GM19455 (cell line): Measurements from ENCODE around the gene KIDINS220.

Source experiments
- ATAC-seq: cut with Tn5 transposase; IDR thresholded peaks from one replicate; pipeline ENCODE4 v1.9.1; 2021; ENCODE audit not compliant: unreplicated experiment

Gene KIDINS220

DNA sequence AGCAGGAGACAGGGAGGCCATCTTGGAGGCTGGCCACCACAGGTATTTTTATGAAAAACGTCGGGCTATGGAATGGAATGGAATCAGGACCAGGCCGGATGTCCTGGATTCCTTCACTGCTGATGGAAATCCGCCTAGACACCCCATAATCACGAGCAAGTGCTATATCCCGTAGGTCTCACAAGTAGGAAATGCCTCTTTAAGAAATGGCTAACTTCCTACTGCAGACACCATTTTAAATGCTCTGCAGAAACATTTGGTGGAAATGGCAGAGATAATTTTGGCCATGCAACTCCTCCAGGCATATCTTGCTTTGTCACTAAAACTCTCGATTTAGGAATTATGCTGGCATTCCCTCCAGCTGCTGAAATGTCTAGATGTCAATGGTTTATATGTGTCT lies 137.6 kb downstream of the KIDINS220 start:
- no peak for ATAC-seq

DNA sequence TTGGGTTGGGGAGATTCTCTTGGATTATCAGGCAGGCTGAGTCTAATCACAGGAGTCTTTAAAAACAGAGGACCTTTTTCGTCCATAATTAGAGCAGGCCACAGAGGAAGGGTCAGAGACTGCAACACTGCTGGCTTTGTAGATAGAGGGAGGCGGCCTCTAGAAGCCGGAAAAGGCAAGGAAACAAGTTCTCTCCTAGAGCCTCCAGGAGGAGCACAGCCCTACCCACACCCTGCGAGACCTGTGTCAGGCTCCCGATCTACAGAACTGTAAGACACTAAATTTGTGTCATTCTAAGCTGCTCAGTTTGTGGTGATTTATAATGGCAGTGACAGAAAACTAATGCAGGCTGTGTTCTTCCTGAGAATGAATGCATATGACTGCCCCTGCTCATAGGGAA lies 140.2 kb downstream of the KIDINS220 start:
- ATAC-seq: no peak

DNA sequence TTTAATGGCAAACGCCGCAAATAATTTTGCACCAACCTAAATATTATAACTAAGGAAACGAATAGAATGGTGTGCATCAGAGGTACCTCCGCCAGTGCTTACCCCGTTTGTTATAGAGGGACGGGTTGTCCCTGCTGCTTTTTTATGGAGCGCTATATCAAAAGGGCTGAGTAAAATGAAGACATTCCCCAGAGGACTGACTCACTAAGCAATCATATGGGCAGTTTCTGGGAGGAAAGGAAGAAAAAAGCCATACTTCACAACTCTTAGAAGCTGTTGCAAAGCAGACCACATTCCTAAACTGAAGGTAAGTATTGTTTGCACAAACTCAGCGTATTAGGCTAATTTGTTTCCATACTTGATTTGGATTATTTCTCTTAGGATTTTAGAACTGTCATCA lies 142.7 kb downstream of the KIDINS220 start:
- no peak for ATAC-seq

DNA sequence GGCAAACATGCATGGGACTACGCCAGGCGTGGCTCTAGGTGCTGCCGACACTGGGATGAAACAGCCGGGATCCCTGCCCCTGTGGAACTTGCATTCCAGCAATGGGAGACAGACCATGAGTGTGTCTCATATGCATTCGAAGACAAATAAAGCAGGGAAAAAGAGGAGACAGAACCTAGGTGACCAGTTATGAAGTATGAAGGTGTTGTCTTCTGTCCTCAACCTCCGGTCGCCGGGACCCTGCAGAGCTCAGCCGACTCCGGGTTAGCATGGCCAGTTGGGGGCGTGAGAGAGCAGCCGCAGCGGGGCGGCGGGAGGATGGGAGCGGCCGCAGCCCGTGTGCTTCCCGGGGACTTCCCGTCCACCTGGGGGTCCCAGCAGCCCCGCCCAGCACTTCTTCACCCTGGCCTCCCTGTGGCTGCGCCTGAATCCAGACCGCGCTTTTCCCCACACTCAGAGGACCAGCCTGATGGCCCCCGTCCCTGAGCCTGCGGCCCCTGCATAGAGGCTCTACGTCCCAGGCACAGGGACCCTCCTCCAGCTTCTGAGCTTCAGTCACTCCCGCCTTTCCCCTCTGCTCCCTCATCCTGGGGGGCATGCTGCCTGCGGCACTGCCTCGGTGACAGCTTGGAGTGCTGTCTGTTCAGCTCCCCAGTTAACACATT lies 144.1 kb downstream of the KIDINS220 start:
- ATAC-seq: no peak

DNA sequence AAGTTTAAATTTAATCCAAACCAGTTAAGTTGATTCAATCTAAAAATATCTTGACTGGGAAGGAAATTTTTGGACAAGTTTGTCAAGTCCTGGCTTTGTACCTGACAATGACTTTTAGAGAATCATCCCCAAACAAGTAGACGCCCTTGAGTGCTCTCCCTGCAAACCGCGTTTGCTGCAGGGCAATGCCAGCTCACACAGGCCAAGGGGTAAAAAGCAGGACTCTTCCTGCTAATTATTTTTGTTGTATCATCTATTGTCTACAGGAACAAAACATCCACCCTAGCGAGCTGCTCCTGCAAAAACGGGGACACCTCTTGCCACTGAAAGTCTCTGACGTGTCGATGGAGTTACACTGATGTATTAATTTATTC lies 144.6 kb downstream of the KIDINS220 start:
- ATAC-seq: no peak

DNA sequence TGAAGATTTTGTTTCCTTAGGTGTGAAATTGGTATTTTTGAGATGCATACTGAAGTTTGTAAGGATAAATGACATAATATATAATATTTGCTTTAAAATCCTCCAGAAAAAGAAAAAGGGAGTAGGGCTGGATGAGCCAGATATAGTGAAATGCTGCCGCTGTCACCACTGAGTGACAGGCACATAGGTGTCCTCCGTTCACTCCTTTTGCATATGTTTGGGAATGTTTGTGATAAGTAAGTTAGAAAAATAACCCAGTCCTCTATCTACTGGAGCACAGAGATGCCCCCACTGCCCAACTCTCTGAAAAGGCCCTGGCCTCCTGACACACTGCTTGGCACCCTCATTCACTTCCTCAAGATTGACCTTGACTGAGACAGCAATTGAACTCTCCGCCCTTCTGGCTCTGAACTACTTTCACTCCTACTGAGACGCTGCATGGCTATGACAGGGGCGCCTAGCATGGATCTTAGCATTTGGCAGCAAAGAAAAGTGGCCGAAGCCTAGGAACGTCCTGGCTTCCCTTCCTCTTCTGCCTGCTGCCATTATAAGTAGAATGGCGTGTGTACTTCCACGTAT lies 145.5 kb downstream of the KIDINS220 start:
- ATAC-seq: no peak

DNA sequence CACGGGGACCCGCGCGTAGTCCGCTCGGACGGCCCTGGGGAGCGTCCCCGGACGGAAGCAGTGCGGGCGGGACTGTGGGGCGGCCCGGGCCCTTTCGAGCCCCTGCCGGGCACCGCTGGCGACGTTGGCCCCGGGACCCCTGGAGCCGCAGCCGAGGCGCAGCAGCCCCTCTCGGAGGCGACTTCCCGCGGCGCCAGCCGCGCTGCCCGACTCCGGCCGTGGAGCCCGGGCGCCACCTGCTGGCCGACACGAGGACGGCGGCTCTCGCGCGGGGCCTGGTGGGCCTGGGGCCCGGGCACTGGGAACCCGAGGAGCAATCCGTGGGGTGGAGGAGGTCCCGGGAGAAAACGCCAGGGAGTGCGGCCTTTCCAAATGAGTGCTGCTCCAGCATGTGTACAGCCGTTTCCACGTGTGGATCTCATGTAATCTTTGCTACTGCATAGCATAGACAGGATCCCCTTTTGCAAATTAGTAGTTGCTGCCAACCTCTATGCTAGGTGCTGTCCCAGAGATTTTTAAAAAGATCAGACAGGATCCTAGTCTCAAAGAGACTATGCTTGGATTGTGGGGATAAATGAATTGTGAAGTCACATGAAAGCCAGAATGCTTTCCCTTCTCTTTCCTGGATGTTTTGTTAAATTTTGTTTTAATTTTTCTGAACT lies 151.6 kb downstream of the KIDINS220 start:
- peak; percentile 24 for ATAC-seq

DNA sequence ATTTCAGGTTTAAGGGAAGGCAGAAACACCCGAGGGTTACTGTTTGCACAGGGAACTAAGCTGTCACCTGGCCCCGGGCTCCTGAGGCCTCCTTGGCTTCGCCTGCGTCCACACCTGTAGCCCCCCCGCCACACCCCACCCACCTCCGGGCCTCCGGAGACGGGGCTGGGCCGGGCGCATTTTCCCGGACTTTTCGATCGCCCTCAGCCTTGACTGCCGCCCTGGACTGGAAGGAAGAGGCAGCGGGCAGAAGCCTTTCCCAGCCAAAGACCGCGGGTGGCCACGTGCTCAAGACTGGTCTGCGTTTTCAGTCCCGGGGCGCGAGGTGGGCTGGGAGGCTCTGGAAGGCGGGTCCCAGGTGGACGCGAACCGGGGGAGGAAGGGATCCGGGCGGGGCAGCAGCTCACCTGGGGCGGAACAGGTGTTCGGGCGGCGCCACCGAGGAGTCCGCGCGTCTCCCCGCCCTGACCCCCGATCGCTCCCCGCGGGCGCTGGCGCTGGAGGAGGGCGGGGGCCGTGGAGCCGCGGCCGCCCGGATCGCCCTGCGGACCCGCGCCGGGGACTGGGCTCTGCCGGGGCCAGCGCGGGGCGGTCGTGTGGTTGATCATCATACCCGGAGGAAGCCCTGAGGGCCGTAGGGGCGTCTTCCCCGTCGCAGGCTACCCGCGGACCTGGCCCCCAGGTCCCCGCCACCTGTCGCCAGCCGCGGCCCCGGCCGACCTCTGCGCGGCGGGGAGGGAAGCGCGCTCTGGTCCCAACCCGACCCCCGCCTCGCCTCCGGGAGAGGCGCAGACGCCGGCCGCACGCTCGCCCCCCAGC lies 152.3 kb downstream of the KIDINS220 start:
- ATAC-seq: no peak

DNA sequence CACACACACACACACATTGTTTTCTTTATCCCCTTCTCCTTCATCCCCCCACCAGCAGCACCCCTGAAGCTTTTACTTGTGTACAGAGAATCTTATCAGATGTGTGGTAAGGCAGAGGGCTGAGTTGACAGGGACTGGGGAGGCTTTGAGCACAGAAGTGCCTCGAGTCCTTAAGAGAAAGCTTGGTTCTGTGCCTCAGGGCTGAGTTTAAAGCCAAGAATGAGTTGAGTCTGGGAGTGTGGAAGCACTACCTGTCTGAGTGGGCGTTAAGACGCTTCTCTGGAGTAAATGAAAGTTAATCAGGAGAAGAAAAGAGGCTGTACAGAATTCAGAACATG lies 152.9 kb downstream of the KIDINS220 start:
- ATAC-seq: no peak

DNA sequence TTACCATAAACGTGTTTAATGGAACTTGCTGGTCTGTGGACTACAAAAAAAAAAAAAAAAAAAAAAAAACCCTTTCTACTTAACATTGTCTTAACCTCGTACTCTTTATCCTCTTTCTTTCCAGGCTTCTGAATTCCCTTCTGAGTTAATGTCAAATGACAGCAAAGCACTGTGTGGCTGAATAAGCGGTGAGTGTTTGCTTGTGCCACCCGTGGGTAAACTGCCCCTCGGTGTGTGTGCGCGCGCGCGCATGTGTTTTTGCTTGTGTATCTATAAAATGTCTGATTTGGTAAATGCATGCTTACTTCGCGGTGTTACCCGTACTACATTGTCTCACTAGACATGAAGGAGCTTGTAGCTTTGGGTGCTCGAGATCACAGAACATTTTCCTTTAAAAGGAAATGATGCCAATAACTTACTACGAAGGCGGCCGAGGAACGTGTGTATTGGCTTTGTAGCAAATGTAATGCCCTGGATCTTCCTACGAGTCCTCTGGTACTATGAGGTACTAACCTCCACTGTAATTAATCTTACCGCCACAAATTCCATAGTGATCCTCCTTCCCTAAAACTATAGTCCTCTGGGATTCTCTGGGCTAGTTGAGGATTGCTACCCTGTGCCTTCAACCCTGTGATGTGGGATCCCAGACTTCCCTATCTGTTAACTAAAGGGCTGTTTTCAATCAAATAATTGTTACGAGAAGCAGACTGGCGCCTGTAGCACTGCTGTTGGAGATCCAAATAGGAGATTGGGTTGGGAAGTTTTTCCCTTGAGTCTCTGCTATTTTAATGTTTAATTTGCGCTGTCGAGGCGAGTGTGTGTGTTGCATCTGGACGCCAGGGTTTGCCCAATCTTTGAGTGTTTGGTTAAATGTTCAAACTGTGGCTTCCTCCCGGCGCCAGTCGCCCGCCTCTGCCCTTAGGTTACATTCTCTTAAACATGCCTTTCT lies 154.4 kb downstream of the KIDINS220 start:
- ATAC-seq: no peak

DNA sequence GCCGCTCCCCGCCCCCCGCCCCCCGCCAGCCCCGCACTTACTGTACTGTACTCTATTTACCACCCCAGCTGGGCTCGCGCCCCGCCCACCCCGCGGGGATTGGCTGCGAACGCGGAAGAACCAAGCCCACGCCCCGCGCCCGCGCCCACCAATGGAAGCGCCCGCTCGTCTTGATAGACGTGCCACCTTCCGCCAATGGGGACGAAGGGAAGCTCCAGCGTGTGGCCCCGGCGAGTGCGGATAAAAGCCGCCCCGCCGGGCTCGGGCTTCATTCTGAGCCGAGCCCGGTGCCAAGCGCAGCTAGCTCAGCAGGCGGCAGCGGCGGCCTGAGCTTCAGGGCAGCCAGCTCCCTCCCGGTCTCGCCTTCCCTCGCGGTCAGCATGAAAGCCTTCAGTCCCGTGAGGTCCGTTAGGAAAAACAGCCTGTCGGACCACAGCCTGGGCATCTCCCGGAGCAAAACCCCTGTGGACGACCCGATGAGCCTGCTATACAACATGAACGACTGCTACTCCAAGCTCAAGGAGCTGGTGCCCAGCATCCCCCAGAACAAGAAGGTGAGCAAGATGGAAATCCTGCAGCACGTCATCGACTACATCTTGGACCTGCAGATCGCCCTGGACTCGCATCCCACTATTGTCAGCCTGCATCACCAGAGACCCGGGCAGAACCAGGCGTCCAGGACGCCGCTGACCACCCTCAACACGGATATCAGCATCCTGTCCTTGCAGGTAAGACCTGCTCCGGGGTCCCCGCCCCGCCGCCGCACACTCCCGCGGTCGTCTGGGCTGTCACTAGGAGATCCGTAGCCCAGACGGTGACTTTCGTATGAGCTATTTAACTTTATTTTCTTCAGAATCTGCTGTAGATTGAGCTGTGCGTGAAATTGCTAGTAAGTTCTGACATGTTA lies 155.4 kb downstream of the KIDINS220 start, which contains the start of gene ID2:
Gene ID2, plus strand, starts transcription at position 271 of the 907 bp plus-strand sequence. Its CDS starts 110 bp downstream, at position 381.
- peak; percentile 61 for ATAC-seq

DNA sequence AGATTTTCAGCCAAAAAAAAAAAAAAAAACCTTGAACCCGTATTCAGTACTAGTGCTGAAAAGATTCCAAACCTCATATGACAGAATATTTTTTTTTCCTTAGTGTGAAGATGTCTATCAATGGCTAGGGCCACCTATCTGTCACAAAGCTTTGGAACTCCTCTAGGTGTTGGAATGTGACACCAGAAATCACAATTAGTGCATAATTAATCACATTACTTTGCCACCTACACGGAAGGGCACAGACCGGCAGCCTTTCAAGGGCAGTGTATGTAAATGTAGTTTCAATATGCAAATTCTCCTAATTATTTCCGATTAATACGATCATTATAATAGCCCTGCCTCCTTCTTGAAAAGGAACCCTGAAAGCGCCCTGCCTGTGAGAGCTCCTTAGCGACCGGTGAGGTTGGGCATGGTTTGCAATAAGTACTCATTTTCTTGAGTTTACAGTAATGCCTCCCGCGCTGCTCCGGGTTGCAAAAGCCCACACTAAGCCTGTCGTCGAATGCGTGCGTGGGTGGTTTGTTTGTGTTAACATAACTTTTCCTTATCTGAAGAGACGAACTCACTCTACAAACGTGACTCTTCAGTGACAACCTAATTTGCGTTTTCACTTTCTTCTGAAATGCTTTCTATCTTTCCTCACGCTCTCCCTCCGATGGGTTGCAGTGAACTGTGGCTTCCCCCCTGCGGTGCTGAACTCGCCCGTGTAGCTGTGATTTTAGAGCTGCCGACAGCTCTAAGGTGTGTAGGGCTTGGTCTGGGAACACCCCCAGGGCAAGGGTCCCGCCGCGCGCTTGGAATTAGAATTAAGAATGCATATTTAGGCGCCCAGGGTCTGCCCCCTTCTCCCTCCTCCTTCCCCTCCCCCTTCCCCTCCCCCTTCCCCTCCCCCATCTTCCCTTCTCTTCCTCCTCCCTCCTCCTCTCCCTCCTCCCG lies 156.3 kb downstream of the KIDINS220 start:
- no peak for ATAC-seq

DNA sequence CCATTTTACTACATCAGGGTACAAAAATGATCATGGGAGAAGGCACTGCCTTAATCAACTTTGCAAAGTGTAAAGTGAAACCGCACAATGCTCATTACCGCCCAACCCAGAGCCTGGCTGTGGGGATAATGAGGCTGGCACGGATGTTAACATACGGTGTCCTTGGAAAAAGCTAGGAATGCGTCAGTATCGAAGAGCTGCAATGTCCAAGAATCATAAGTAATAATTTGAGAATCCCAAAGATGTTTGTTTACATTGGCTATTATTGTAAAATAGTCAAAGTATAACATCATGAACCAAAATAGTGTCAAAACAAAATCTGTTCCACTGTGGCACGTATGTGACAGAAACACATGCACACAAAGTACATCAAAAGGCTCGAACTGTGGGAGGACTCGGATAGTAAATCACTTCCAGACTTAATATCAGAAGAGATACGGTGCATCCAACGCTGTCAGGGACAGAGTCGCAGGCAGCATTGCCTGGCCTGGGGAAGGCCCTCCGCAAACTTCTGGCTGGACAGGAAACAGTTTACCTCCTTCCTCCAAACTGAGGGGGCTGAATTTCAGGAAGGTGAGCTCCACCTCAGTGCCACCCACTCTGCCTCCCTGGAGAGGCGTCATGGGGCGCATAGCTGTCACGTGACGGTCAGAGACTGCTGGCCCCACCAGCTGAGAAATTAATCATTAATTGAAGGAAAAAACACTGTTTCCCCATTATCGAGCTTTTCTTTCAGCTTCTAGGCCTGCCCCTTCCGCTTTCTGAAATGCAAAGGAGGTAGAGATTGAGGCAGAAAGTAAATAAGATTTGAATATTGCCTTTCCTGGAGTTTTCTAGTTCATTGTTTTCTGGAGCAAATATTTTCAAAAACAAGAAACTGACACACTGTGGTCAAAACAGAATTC lies 157.3 kb downstream of the KIDINS220 start:
- ATAC-seq: no peak

DNA sequence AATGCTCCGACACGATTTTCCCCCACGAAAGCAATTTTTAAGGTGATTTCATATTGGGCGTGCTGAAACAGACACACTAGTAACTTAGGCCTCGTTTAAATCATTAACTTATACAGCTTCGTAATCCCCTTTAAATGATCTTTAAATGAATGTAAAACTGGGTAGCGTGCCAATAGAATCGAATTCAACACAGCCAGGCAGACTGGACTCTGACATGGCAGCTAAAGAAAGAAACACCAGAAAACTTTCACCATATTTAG lies 157.9 kb downstream of the KIDINS220 start:
- ATAC-seq: no peak
